Kidney (tissue), 14 donors: Measurements from ENCODE around the gene ZBED5. TPM values are rescaled to one million over a fixed set of nuclear protein-coding genes. Genes with fewer than 3 reads are reported as not detected.

Source experiments
- DNase-seq, 5 donors: peaks; one replicate each; pipeline ENCODE4 v3.0.0-alpha.2; 2013 to 2020
- FAIRE-seq: peaks from 2 replicates; lab custom pipeline; 2012; peaks lifted over from hg19 to GRCh38; lab: Jason Lieb, UNC
- H3K27ac ChIP-seq, 2 donors: one replicate each; pipeline ENCODE4 v1.7.0; 2013; ENCODE audit warnings: low read depth in 2 of 2, low read length in 2 of 2, inconsistent platforms in 1 of 2
- H3K27me3 ChIP-seq: one replicate; pipeline ENCODE4 v1.7.1; 2013; ENCODE audit warnings: low read length, inconsistent platforms; ENCODE audit not compliant: control insufficient read depth, insufficient read depth
- H3K36me3 ChIP-seq, 3 donors: one replicate each; pipeline versions ENCODE4 v1.7.0 to v1.7.1; 2013; ENCODE audit warnings: low read length in 3 of 3, control low read depth in 1 of 3, inconsistent platforms in 1 of 3; ENCODE audit not compliant: insufficient read depth in 3 of 3, control insufficient read depth in 2 of 3
- H3K4me1 ChIP-seq, 3 donors: one replicate each; pipeline versions ENCODE4 v1.7.0 to v1.7.1; 2013; ENCODE audit warnings: low read length in 3 of 3, inconsistent platforms in 1 of 3, low read depth in 1 of 3; ENCODE audit not compliant: control insufficient read depth in 2 of 3, insufficient read depth in 2 of 3
- H3K4me3 ChIP-seq, 3 donors: one replicate each; pipeline versions ENCODE4 v1.7.0 to v1.8.1; 2013; ENCODE audit warnings: low read length in 3 of 3, control low read depth in 1 of 3, inconsistent platforms in 1 of 3
- H3K9ac ChIP-seq, 3 donors: one replicate each; pipeline versions ENCODE4 v1.7.0 to v1.7.1; 2013; ENCODE audit warnings: low read length in 3 of 3, control low read depth in 1 of 3, inconsistent platforms in 1 of 3
- H3K9me3 ChIP-seq, 3 donors: one replicate each; pipeline versions ENCODE4 v1.7.0 to v1.7.1; 2013; ENCODE audit warnings: low read length in 3 of 3, control low read depth in 1 of 3, inconsistent platforms in 1 of 3; ENCODE audit not compliant: control insufficient read depth in 2 of 3, insufficient read depth in 1 of 3
- intact Hi-C: fragments of 100-400 bp; cut with DNase I; formaldehyde crosslinking; loops from one replicate; pipeline ENCODE4 v1.11.1; 2022
- polyA plus RNA-seq: library from polyadenylated mRNA; stranded (reverse); fragments of 350-450 nt; fragmentation: Illumina TruSeq; extraction: RNeasy Lipid Tissue Mini Kit (QIAGEN cat#74804); gene quantifications from one replicate; pipeline ENCODE4 v1.2.3, GENCODE V29; 2014; ENCODE audit warnings: low read depth, low replicate concordance; ENCODE audit not compliant: insufficient read depth
- total RNA-seq: library from RNA; stranded (reverse); fragmentation: NEBNext Ultra II Directional; extraction: Animal tissue kit (Norgen Biotek cat#: 25700); gene quantifications from one replicate; pipeline ENCODE4 v1.2.1, GENCODE V29; 2021
- TF ChIP-seq, protein P1 (sequence below): IDR thresholded peaks from 3 replicates; pipeline ENCODE4 v1.5.1; 2012; ENCODE audit warnings: mild to moderate bottlenecking, moderate library complexity, borderline replicate concordance; ENCODE audit not compliant: insufficient read depth; ENCODE audit errors: extremely low read depth
- donor health status: control.
- donor health status: control.
- donor health status: control.
- donor health status: control.
- donor health status: control.
- donor health status: DM: yes; HTN: yes; CAD: no.
- donor health status: Normal renal cell carcinoma (clear cell type).

Gene ZBED5
- total and polyA plus RNA-seq, 2 donors from 2014 or later, result 25.2 to 59.7 TPM

DNA sequence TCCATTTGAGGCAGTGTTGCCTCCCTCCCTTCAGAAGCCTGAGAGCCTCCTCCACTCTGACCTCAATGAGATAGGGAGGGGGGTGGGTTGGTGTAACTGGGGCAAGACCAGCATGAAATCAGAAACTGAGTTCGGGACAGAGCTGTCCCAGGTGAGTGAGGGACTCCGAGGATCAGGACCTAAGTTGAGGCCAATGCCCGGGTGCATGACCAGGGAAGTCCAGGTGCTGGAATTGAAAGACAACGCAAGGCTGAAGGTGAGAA, 40.8 kb upstream of the ZBED5 start:
- no peak for FAIRE-seq
- Histone ChIP-seq H3K4me3 (no peak overlapping the region), H3K36me3 (no peaks in the 10 kb centered on the region), H3K27me3 (no peaks in the 10 kb centered on the region), H3K9ac (no peak overlapping the region), H3K9me3 (no peaks in the 10 kb centered on the region), H3K4me1 (peaks cover 0 to 5% (median 0%) of the 10 kb centered on the region in 3 donors), H3K27ac (no peak overlapping the region)
- TF ChIP-seq, protein P1, sequence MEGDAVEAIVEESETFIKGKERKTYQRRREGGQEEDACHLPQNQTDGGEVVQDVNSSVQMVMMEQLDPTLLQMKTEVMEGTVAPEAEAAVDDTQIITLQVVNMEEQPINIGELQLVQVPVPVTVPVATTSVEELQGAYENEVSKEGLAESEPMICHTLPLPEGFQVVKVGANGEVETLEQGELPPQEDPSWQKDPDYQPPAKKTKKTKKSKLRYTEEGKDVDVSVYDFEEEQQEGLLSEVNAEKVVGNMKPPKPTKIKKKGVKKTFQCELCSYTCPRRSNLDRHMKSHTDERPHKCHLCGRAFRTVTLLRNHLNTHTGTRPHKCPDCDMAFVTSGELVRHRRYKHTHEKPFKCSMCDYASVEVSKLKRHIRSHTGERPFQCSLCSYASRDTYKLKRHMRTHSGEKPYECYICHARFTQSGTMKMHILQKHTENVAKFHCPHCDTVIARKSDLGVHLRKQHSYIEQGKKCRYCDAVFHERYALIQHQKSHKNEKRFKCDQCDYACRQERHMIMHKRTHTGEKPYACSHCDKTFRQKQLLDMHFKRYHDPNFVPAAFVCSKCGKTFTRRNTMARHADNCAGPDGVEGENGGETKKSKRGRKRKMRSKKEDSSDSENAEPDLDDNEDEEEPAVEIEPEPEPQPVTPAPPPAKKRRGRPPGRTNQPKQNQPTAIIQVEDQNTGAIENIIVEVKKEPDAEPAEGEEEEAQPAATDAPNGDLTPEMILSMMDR, result no peak
- intact Hi-C loops, result no loop called here
- DNase-seq, result no peak

DNA sequence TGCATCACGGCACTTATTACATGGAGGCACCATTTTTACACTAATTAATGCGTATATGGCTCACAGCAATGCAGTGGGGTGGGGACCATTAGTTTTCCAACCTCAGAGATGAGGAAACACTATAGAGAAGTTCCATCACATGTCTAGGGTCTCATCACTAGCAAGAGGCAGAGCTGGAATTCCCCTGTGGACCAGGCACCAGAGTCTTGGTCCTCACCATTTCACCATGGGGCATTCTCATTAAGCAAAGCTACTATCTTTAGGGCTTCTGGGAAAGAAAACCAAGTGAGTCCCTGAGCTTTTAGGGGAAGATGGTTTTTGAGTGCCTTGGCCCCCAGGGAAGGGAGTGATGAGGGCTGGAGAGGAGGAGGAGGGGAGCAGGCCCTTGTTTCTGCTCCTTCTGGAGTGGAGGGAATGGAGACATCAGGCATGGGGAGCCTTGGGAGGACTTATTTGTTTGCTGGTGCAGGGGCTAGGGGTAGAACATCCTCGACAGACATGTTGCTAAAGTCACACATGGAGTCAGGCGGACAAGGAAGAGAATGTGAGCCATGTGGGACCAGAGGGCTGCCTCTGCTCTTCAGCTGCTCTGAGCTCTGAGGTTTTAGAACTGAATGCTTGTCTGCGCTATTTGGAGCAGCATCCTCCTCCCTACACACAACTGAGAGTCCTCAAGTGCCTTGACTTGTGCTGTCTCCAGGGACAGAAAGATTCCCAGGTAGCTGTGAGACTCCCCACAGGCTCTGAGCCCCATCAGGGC, 40.3 kb upstream of the ZBED5 start:
- TF ChIP-seq, protein P1, result no peak
- no peak overlapping the region for H3K4me3 ChIP-seq

DNA sequence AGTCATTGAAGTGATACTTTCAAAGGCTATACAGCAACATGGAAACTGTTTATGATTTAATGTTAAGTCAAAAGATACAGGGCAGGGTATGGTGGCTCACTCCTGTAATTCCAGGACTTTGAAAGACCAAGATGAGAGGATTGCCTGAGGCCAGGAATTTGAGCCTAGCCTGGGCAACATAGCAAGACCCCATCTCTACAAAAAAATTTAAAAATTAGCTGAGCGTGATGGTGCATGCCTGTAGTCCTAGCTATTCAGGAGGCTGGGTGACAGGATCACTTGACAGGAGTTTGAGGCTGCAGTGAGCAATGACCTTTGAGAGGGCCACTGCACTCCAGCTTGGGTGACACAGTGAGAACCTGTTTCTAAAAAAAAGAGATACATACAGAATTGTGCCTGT, 39.3 kb upstream of the ZBED5 start:
- no peak overlapping the region for H3K9ac ChIP-seq
- no peak overlapping the region for H3K4me3 ChIP-seq
- peaks cover 0 to 5% (median 0%) of the 10 kb centered on the region in 3 donors for H3K4me1 ChIP-seq
- FAIRE-seq (no peak), DNase-seq (no peak)
- intact Hi-C loops, result no loop called here
- H3K27me3 ChIP-seq, result no peaks in the 10 kb centered on the region
- H3K27ac ChIP-seq, result no peak overlapping the region
- H3K9me3 ChIP-seq, result no peaks in the 10 kb centered on the region
- TF ChIP-seq, protein P1, result no peak
- H3K36me3 ChIP-seq, result no peaks in the 10 kb centered on the region

More for the DNA sequence above, 40.3 kb upstream of the ZBED5 start:
- no peaks in the 10 kb centered on the region for H3K36me3 ChIP-seq
- H3K9me3 ChIP-seq, result no peaks in the 10 kb centered on the region
- peaks cover 0 to 5% (median 0%) of the 10 kb centered on the region in 3 donors for H3K4me1 ChIP-seq
- H3K27ac ChIP-seq, result no peak overlapping the region
- intact Hi-C loops, result no loop called here
- no peak for FAIRE-seq
- no peaks in the 10 kb centered on the region for H3K27me3 ChIP-seq
- no peak for DNase-seq
- no peak overlapping the region for H3K9ac ChIP-seq
